KMS-11 (cell line): ENCODE results near the gene MN1.
A peak's percentile ranks its signal among the peaks of the same experiment; 100 is the strongest.

ENCODE experiments used
- H2AFZ ChIP-seq: fragments of 200-600 bp; sonication (generic); 2 replicates; pipeline ENCODE4 v1.6.1; 2016; ENCODE audit warnings: antibody characterized with exemption, mixed run types, low read depth
- H3K27ac ChIP-seq: fragments of 200-600 bp; sonication (generic); 2 replicates; pipeline ENCODE4 v1.6.1; 2016; ENCODE audit warnings: mild to moderate bottlenecking, mixed run types
- H3K27me3 ChIP-seq: fragments of 200-600 bp; sonication (generic); 2 replicates; pipeline ENCODE4 v1.6.1; 2017; ENCODE audit warnings: mild to moderate bottlenecking, low read depth, mixed run types, moderate library complexity; ENCODE audit not compliant: insufficient read depth
- H3K36me3 ChIP-seq: fragments of 200-600 bp; sonication (generic); 2 replicates; pipeline ENCODE4 v1.6.1; 2017; ENCODE audit warnings: mild to moderate bottlenecking, mixed run types; ENCODE audit not compliant: insufficient read depth
- H3K4me1 ChIP-seq: fragments of 200-600 bp; sonication (generic); 2 replicates; pipeline ENCODE4 v1.6.1; 2016; ENCODE audit warnings: mild to moderate bottlenecking, low read depth, mixed run types; ENCODE audit not compliant: poor library complexity, severe bottlenecking
- H3K4me2 ChIP-seq: fragments of 200-600 bp; sonication (generic); 2 replicates; pipeline ENCODE4 v1.7.0; 2016; ENCODE audit warnings: mild to moderate bottlenecking, mixed run types
- H3K4me3 ChIP-seq: fragments of 200-600 bp; sonication (generic); IDR thresholded peaks from 2 replicates; pipeline ENCODE4 v1.6.1; 2017; ENCODE audit warnings: low read depth, low read length, mixed read lengths; ENCODE audit not compliant: insufficient read depth
- H3K79me2 ChIP-seq: fragments of 200-600 bp; sonication (generic); 2 replicates; pipeline ENCODE4 v1.6.1; 2016; ENCODE audit warnings: low read depth, mixed run types; ENCODE audit not compliant: insufficient read depth
- H3K9ac ChIP-seq: fragments of 200-600 bp; sonication (generic); 2 replicates; pipeline ENCODE4 v1.6.1; 2016; ENCODE audit warnings: mild to moderate bottlenecking, mixed run types
- H4K20me1 ChIP-seq: fragments of 200-600 bp; sonication (generic); 2 replicates; pipeline ENCODE4 v1.6.1; 2016; ENCODE audit warnings: mild to moderate bottlenecking, mixed run types; ENCODE audit not compliant: insufficient read depth
- TF ChIP-seq, protein P1 (sequence below): fragments of 200-600 bp; sonication (generic); conservative IDR thresholded peaks from 2 replicates; pipeline ENCODE4 v1.6.1; 2017; ENCODE audit warnings: low read depth, mild to moderate bottlenecking, antibody characterized with exemption, low read length, moderate library complexity, mixed read lengths

The MN1 gene

DNA sequence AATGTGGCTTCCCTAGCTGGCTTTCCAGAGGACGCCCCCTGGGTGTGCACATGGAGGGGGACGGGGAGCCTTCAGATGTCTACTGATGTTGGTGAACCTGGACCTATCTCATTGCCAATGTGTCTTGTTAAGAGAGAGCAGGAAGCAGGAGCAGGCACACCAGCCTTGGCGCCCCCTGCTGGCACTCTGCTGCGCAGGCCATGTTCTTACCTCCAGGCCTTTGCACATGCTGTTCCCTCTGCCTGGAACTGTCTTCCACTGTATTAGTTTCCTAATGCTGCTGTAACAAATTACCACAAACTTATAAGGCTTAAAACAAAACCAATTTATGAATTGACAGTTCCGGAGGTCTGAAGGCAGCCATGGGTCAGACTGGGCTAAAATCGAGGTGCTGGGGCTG is 23.6 kb upstream of the MN1 start:
- Histone ChIP-seq H4K20me1 (no peaks in the 10 kb centered on the region), H3K4me2 (no peak overlapping the region), H3K27me3 (no peaks in the 10 kb centered on the region), H3K4me3 (no peak overlapping the region), H3K27ac (no peak overlapping the region), H2AFZ (no peak overlapping the region), H3K36me3 (no peaks in the 10 kb centered on the region), H3K4me1 (no peaks in the 10 kb centered on the region), H3K9ac (no peak overlapping the region), H3K79me2 (no peaks in the 10 kb centered on the region)
- TF ChIP-seq, protein P1, sequence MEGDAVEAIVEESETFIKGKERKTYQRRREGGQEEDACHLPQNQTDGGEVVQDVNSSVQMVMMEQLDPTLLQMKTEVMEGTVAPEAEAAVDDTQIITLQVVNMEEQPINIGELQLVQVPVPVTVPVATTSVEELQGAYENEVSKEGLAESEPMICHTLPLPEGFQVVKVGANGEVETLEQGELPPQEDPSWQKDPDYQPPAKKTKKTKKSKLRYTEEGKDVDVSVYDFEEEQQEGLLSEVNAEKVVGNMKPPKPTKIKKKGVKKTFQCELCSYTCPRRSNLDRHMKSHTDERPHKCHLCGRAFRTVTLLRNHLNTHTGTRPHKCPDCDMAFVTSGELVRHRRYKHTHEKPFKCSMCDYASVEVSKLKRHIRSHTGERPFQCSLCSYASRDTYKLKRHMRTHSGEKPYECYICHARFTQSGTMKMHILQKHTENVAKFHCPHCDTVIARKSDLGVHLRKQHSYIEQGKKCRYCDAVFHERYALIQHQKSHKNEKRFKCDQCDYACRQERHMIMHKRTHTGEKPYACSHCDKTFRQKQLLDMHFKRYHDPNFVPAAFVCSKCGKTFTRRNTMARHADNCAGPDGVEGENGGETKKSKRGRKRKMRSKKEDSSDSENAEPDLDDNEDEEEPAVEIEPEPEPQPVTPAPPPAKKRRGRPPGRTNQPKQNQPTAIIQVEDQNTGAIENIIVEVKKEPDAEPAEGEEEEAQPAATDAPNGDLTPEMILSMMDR, result peak; percentile 52

DNA sequence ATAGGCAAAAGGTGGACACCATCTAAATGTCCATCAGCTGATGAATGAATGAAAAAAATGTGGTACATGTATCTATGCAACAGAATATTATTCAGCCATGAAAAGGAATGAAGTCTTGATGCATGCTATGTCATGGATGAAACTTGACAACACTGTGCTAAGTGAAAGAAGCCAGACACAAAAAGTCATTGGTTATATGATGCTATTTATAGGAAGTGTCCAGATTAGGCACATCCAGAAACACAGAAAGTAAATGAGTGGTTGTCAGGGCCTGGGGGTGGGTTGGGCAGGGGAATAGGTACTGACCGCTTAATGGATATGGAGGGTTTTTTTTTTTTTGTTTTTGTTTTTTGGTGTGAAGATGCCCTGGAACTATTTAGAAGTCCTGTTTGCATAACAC is 21.7 kb upstream of the MN1 start:
- H3K4me2 ChIP-seq, result no peak overlapping the region
- no peaks in the 10 kb centered on the region for H3K36me3 ChIP-seq
- H3K4me1 ChIP-seq, result no peaks in the 10 kb centered on the region
- no peaks in the 10 kb centered on the region for H3K79me2 ChIP-seq
- TF ChIP-seq, protein P1, result no peak
- no peaks in the 10 kb centered on the region for H3K27me3 ChIP-seq
- no peak overlapping the region for H3K27ac ChIP-seq
- no peaks in the 10 kb centered on the region for H4K20me1 ChIP-seq
- H2AFZ ChIP-seq, result no peak overlapping the region
- H3K9ac ChIP-seq, result no peak overlapping the region
- H3K4me3 ChIP-seq, result no peak overlapping the region

DNA sequence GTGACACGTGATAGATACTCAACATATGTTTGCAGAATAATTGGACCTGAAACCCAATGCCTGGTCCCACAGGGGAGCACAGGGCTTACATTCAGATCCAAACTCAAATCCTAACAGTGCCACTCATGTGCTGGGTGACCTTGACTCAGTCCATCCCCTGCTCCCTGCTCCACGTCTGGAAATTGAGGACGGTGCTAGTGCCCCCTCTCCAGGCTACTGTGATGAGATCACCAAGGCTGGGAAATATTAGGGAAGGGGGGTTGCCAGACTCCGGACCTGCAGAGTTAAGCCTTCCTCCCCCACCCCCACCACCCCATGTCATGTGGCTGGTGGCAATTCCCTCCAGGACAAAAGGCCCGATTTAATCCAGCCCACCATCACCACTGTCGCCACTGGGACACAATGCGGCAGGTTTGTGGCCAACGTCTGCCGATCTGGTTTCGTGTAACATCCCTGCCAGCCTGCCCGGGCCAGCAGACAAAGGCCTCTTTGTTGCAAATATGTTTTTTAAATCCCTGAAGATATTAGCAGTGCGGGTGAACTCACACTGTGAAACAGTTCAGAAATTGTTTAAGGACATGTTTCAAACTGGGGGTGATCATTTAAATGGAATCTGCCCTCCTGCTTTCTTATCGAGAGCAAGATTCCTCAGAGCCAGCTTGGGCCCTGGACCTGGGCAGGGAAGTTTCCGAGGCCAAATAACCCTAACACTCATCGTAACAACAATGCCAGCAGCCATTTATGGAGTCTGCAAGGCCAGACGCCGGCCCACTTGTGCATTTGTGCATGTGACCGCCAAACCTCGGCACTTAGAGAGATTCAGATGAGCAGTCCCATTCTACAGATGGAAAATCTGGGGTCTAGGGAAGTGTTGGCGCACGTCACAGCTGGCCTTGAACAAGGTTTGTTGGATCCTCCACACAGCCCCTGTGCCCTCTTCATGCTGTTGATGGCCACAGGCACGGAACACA is 19.6 kb upstream of the MN1 start:
- H3K36me3 ChIP-seq, result no peaks in the 10 kb centered on the region
- no peak overlapping the region for H3K4me2 ChIP-seq
- no peaks in the 10 kb centered on the region for H3K27me3 ChIP-seq
- H3K27ac ChIP-seq, result no peak overlapping the region
- TF ChIP-seq, protein P1, result no peak
- no peak overlapping the region for H2AFZ ChIP-seq
- no peak overlapping the region for H3K4me3 ChIP-seq
- no peak overlapping the region for H3K9ac ChIP-seq
- H3K4me1 ChIP-seq, result no peaks in the 10 kb centered on the region
- H4K20me1 ChIP-seq, result no peaks in the 10 kb centered on the region
- H3K79me2 ChIP-seq, result no peaks in the 10 kb centered on the region

DNA sequence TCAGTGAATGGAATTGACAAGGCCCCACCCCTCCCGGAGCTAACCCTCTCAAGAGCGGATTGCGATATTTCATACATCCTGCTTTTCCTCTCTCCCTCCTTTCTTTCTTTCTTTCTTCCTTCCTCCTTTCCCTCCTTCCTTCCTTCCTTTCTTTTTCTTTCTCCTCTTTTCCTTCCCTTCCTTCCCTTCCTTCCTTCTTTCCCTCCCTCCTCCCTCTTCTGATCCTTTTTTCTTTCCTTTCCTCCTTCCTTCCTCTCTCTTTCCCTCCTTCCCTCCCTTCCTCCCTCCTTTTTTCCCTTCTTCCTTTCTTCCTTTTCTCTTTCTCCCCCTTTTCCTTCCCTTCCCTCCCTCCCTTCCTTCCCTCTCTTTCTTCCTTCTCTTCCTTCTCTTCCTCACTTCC is 15.0 kb upstream of the MN1 start:
- no peak overlapping the region for H3K4me3 ChIP-seq
- H3K36me3 ChIP-seq, result no peaks in the 10 kb centered on the region
- H3K27me3 ChIP-seq, result no peaks in the 10 kb centered on the region
- no peak overlapping the region for H3K9ac ChIP-seq
- no peaks in the 10 kb centered on the region for H3K79me2 ChIP-seq
- H3K4me2 ChIP-seq, result no peak overlapping the region
- TF ChIP-seq, protein P1, result no peak
- no peaks in the 10 kb centered on the region for H3K4me1 ChIP-seq
- H2AFZ ChIP-seq, result no peak overlapping the region
- no peaks in the 10 kb centered on the region for H4K20me1 ChIP-seq
- H3K27ac ChIP-seq, result no peak overlapping the region
